Psoas muscle (tissue), 8 donors: ENCODE measurements around the gene MTFR2. TPM values are rescaled to one million over a fixed set of nuclear protein-coding genes. Genes with fewer than 3 reads are reported as not detected.

ENCODE experiments used
- ATAC-seq, 4 donors: fragments of 200-7000 bp; cut with Tn5 transposase; one replicate each; pipeline ENCODE4 v1.9.1; 2020; ENCODE audit warnings: moderate library complexity in 3 of 4, mild to moderate bottlenecking in 2 of 4
- DNase-seq, 2 donors: peaks; one replicate each; pipeline ENCODE4 v3.0.0-alpha.2; 2020
- H3K27ac ChIP-seq: fragments of 200-600 bp; one replicate; pipeline ENCODE4 v1.8.0; 2022
- H3K27me3 ChIP-seq, 3 donors: fragments of 200-600 bp in 1 of 3; one replicate each; pipeline versions ENCODE4 v1.6.1 to v1.8.0; 2013 to 2022; ENCODE audit warnings: low read length in 2 of 3, mild to moderate bottlenecking in 2 of 3, moderate library complexity in 1 of 3; ENCODE audit not compliant: insufficient read depth in 3 of 3
- H3K36me3 ChIP-seq, 2 donors: fragments of 200-600 bp in 1 of 2; one replicate each; pipeline versions ENCODE4 v1.6.1 to v1.8.0; 2013 to 2022; ENCODE audit warnings: low read depth in 1 of 2, mild to moderate bottlenecking in 1 of 2, moderate library complexity in 1 of 2; ENCODE audit not compliant: insufficient read depth in 1 of 2
- H3K4me1 ChIP-seq: fragments of 200-600 bp; one replicate; pipeline ENCODE4 v1.8.0; 2022
- H3K4me3 ChIP-seq: fragments of 200-600 bp; one replicate; pipeline ENCODE4 v1.8.0; 2022; ENCODE audit warnings: mild to moderate bottlenecking
- H3K9me3 ChIP-seq: fragments of 200-600 bp; one replicate; pipeline ENCODE4 v1.8.0; 2022
- CTCF ChIP-seq: fragments of 200-600 bp; IDR thresholded peaks from one replicate; pipeline ENCODE4 v1.8.0; 2022; ENCODE audit warnings: antibody characterized with exemption
- WGBS, 3 donors: extraction: QIAGEN DNeasy Blood & Tissue Kit; methylation state at CpG; one replicate each; pipeline versions ENCODE4 v1.1.6 to v1.1.7; 2013; 5-methylcytosine and 5-hydroxymethylcytosine counted together
- intact Hi-C, 2 donors: fragments of 100-400 bp; cut with DNase I; formaldehyde crosslinking; loops; one replicate each; pipeline versions ENCODE4 v1.11.0 to v1.14.2; 2022
- polyA plus RNA-seq, 3 donors: library from polyadenylated mRNA; stranded (reverse); fragments of 200-250 nt; gene quantifications; one replicate each; pipeline ENCODE4 v1.2.3, GENCODE V29; 2013
- total RNA-seq, 4 donors: library from RNA; stranded (reverse); fragmentation: NEBNext Ultra II Directional in 2 of 4; extraction: Animal tissue kit (Norgen Biotek cat#: 25700) in 2 of 4; gene quantifications; one replicate each; pipeline versions ENCODE4 v1.2.1 to v1.2.4, GENCODE V29; 2021 to 2023
- donor health status: healthy with polysubstance abuse.
- donor health status: DM: no; HTN: no; CAD: no; lungs with moderate emphysema.
- donor health status: Bipolar disorder and iron deficiency.
- donor health status: healthy.
- donor health status: DM: yes; HTN: yes; CAD: no.
- donor health status: DM: no; HTN: no; CAD: no.
- donor health status: DM: no; HTN: no; CAD: no.
- donor health status: DM: yes; HTN: yes; CAD: no.

MTFR2 gene
- total and polyA plus RNA-seq, 7 donors: 0.07 to 0.95 (median 0.41) TPM; not detected in 1

- peak overlapping the region; percentile 78 for H3K4me3 ChIP-seq
- ATAC-seq: no peak
Observed at GRCh38 chr6:136249336-136249735, 775 bp downstream of the MTFR2 start.

GRCh38 chr6:136244061-136244616, 6.0 kb downstream of the MTFR2 start:
- H3K9me3 ChIP-seq: no peaks in the 10 kb centered on the region
- no peaks in the 10 kb centered on the region for H3K27me3 ChIP-seq
- no peak overlapping the region for H3K27ac ChIP-seq
- DNase-seq (no peak), ATAC-seq (no peak)
- H3K4me3 ChIP-seq: no peak overlapping the region
- TF ChIP-seq CTCF: no peak
- H3K4me1 ChIP-seq: no peaks in the 10 kb centered on the region
- WGBS, 3 donors: 92 to 94% (median 93%) methylated on average over 5 of the region's 5 CpGs
- H3K36me3 ChIP-seq: no peaks in the 10 kb centered on the region
- intact Hi-C loops: no loop called here

More at GRCh38 chr6:136249336-136249735, 775 bp downstream of the MTFR2 start:
- no peak for TF ChIP-seq CTCF
- peaks cover 17% of the 10 kb centered on the region for H3K4me1 ChIP-seq
- H3K36me3 ChIP-seq: peaks cover 0 to 4% of the 10 kb centered on the region in 2 donors
- no peak overlapping the region for H3K27ac ChIP-seq
- no peaks in the 10 kb centered on the region for H3K27me3 ChIP-seq
- no peak for DNase-seq
- H3K9me3 ChIP-seq: no peaks in the 10 kb centered on the region
- intact Hi-C loops: no loop called here
- 18 to 22% (median 20%) methylated on average over 6 of the region's 6 CpGs for WGBS, 3 donors

GRCh38 chr6:136236466-136237293, 13.4 kb downstream of the MTFR2 start:
- intact Hi-C loops: no loop called here
- no peaks in the 10 kb centered on the region for H3K4me1 ChIP-seq
- no peaks in the 10 kb centered on the region for H3K27me3 ChIP-seq
- ATAC-seq (no peak), DNase-seq (no peak)
- WGBS, 3 donors: 83 to 85% (median 83%) methylated on average over 9 of the region's 9 CpGs
- no peaks in the 10 kb centered on the region for H3K9me3 ChIP-seq
- H3K4me3 ChIP-seq: no peak overlapping the region
- H3K36me3 ChIP-seq: no peaks in the 10 kb centered on the region
- TF ChIP-seq CTCF: no peak
- no peak overlapping the region for H3K27ac ChIP-seq

GRCh38 chr6:136235233-136235564, 14.9 kb downstream of the MTFR2 start:
- DNase-seq (no peak), ATAC-seq (no peak)
- WGBS, 3 donors: 84 to 88% (median 86%) methylated on average over 4 of the region's 4 CpGs
- intact Hi-C loops: no loop called here
- Histone ChIP-seq H3K27ac (no peak overlapping the region), H3K9me3 (no peaks in the 10 kb centered on the region), H3K36me3 (no peaks in the 10 kb centered on the region), H3K4me1 (no peaks in the 10 kb centered on the region), H3K4me3 (no peak overlapping the region), H3K27me3 (no peaks in the 10 kb centered on the region)
- no peak for TF ChIP-seq CTCF
